GM12865 (cell line): Measurements from ENCODE around the gene PPP5C.

ENCODE experiments used
- DNase-seq: peaks from one replicate; pipeline ENCODE4 v3.0.0; 2010; ENCODE audit warnings: low read depth
- H3K4me3 ChIP-seq: 2 replicates; pipeline ENCODE4 v1.5.1; 2011; ENCODE audit warnings: mild to moderate bottlenecking, low read depth, low read length, control low read depth
- CTCF ChIP-seq: IDR thresholded peaks from 2 replicates; pipeline ENCODE4 v1.5.1; 2011; ENCODE audit warnings: low read length, control low read depth, low read depth, inconsistent platforms; ENCODE audit not compliant: insufficient read depth; ENCODE audit errors: missing control alignments

The PPP5C gene

GRCh38 chr19:46420056-46420455, 73.2 kb downstream of the PPP5C start:
- no peak for TF ChIP-seq CTCF
- DNase-seq, result no peak
- H3K4me3 ChIP-seq, result no peak overlapping the region

GRCh38 chr19:46422344-46422743, 75.5 kb downstream of the PPP5C start:
- TF ChIP-seq CTCF, result no peak
- DNase-seq, result no peak
- H3K4me3 ChIP-seq, result no peak overlapping the region

GRCh38 chr19:46423188-46423587, 76.3 kb downstream of the PPP5C start:
- DNase-seq, result peak; percentile 13
- TF ChIP-seq CTCF, result no peak
- no peak overlapping the region for H3K4me3 ChIP-seq

- DNase-seq, result no peak
- TF ChIP-seq CTCF, result no peak
- peak overlapping the region; percentile 43 for H3K4me3 ChIP-seq
Observed at GRCh38 chr19:46426035-46426505, 79.2 kb downstream of the PPP5C start.

GRCh38 chr19:46426506-46427162, 79.7 kb downstream of the PPP5C start:
- H3K4me3 ChIP-seq, result peak overlapping the region; percentile 43
- peak; percentile 63 for DNase-seq

GRCh38 chr19:46427518-46428045, 80.7 kb downstream of the PPP5C start:
- H3K4me3 ChIP-seq, result no peak overlapping the region
- DNase-seq, result no peak
- TF ChIP-seq CTCF, result no peak

More at GRCh38 chr19:46426506-46427162, 79.7 kb downstream of the PPP5C start:
- no peak for TF ChIP-seq CTCF
